Hepatocyte (in vitro differentiated cells): ENCODE results near the gene TRIM59.

Experiments used
- CTCF ChIP-seq: fragments of 200-600 bp; sonication (generic); IDR thresholded peaks from 2 replicates; pipeline ENCODE4 v1.5.1; 2016; ENCODE audit warnings: antibody characterized with exemption, mild to moderate bottlenecking; ENCODE audit not compliant: poor library complexity
- EZH2 ChIP-seq: fragments of 200-600 bp; sonication (generic); IDR thresholded peaks from 2 replicates; pipeline ENCODE4 v1.6.1; 2016; ENCODE audit warnings: antibody characterized with exemption, mild to moderate bottlenecking, borderline replicate concordance

DNA sequence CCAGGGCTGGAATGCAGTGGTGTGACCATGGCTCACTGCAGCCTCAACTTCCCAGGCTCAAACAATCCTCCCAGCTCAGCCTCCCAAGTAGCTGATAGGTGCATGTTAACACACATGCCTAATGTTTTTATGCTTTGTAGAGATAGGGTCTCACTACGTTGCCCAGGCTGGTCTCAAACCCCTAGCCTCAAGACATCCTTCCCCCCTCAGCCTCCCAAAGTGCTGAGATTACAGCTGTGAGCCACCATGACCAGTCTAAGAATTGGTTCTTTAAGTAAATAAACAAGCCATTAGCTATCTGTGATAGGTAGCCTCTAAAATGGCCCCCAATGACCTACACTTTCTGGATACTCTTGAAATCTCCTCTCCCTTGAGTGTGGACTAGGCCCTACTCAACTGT, 3.7 kb downstream of the TRIM59 start:
- no peak for TF ChIP-seq CTCF
- TF ChIP-seq EZH2: no peak
